Lower leg skin (tissue), 4 donors: ENCODE results near the gene HIP1R. TPM values are rescaled to one million over a fixed set of nuclear protein-coding genes. Genes with fewer than 3 reads are reported as not detected.

ENCODE experiments used
- DNase-seq, 2 donors: peaks; one replicate each; pipeline ENCODE4 v3.0.0-alpha.2; 2019; ENCODE audit warnings: low spot score in 2 of 2
- H3K4me3 ChIP-seq: fragments of 200-600 bp; sonication (generic); 2 replicates; pipeline ENCODE4 v1.5.1; 2017; ENCODE audit warnings: mild to moderate bottlenecking, low read depth; ENCODE audit not compliant: poor library complexity, severe bottlenecking
- CTCF ChIP-seq, 3 donors: fragments of 450-650 bp; IDR thresholded peaks; one replicate each; pipeline ENCODE4 v1.5.1; 2016; ENCODE audit warnings: antibody characterized with exemption in 3 of 3, mild to moderate bottlenecking in 3 of 3, moderate library complexity in 2 of 3
- POLR2A ChIP-seq, 2 donors: fragments of 450-650 bp; IDR thresholded peaks; one replicate each; pipeline ENCODE4 v1.6.1; 2016 to 2017; ENCODE audit warnings: antibody characterized with exemption in 2 of 2, mild to moderate bottlenecking in 1 of 2, moderate library complexity in 1 of 2
- WGBS, 2 donors: methylation state at CpG; one replicate each; pipeline ENCODE4 v1.1.5; 2018; 5-methylcytosine and 5-hydroxymethylcytosine counted together
- intact Hi-C: fragments of 100-400 bp; cut with DNase I; formaldehyde crosslinking; loops from one replicate; pipeline ENCODE4 v1.15.0; 2023; ENCODE audit warnings: low total_unique reads
- total RNA-seq, 4 donors: library from RNA; depleted of rRNA; stranded (reverse); fragments of >200 nt; gene quantifications; one replicate each; pipeline ENCODE4 v1.1.0, GENCODE V29; 2016

The HIP1R gene
- total RNA-seq, 4 donors from 2014 or later = 188 to 342 (median 248) TPM

- no peak for DNase-seq
- TF ChIP-seq CTCF (IDR thresholded peaks at IDR 0.05) (no peak), POLR2A (IDR thresholded peaks at IDR 0.05) (no peak)
These were observed 10.0 kb downstream of the HIP1R start for GRCh38 chr12:122845041-122845864.

GRCh38 chr12:122845865-122846621 lies 10.8 kb downstream of the HIP1R start:
- 50 to 69% methylated on average over 13 to 14 of the region's 14 CpGs for WGBS, 2 donors
- no peak for TF ChIP-seq POLR2A (IDR thresholded peaks at IDR 0.05)
- TF ChIP-seq CTCF (IDR thresholded peaks at IDR 0.05) = no peak

More at GRCh38 chr12:122845041-122845864, 10.0 kb downstream of the HIP1R start:
- H3K4me3 ChIP-seq = no peak overlapping the region
- 56 to 69% methylated on average over 25 to 27 of the region's 30 CpGs for WGBS, 2 donors
- intact Hi-C loops = no loop called here

GRCh38 chr12:122846622-122847515 lies 11.6 kb downstream of the HIP1R start:
- intact Hi-C loops = no loop called here
- no peak for DNase-seq
- H3K4me3 ChIP-seq = no peak overlapping the region
- no peak for TF ChIP-seq POLR2A (IDR thresholded peaks at IDR 0.05)
- 87 to 96% methylated on average over 14 to 26 of the region's 27 CpGs for WGBS, 2 donors

More at GRCh38 chr12:122845865-122846621, 10.8 kb downstream of the HIP1R start:
- intact Hi-C loops = no loop called here
- no peak for DNase-seq
- no peak overlapping the region for H3K4me3 ChIP-seq

DNA sequence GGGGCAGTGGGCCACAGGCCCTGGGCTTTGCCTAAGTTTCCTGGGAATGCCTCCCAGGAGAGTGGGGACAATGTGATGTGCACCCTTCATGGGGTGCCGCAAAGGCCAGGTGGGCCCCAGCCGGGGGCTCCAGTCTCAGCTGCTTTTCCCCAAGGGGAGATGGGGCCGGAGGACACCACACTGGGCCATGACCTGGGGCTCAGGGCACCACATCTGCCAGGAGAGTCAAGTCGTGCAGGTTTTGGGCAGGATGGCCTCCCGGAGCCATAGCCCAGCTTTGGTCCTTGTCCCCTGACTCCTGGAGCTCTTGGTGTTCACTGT lies 12.2 kb downstream of the HIP1R start:
- intact Hi-C loops = no loop called here
- TF ChIP-seq CTCF (IDR thresholded peaks at IDR 0.05) (no peak), POLR2A (IDR thresholded peaks at IDR 0.05) (no peak)
- 92% methylated on average over 4 to 5 of the region's 5 CpGs for WGBS, 2 donors
- H3K4me3 ChIP-seq = no peak overlapping the region
- DNase-seq = no peak

- intact Hi-C loops = no loop called here
- no peak overlapping the region for H3K4me3 ChIP-seq
- no peak for TF ChIP-seq POLR2A (IDR thresholded peaks at IDR 0.05)
- no peak for TF ChIP-seq CTCF (IDR thresholded peaks at IDR 0.05)
- no peak for DNase-seq
- WGBS, 2 donors = 89 to 93% methylated on average over 14 to 15 of the region's 16 CpGs
These were observed 12.7 kb downstream of the HIP1R start for GRCh38 chr12:122847921-122848421.
